ENCODE measurements around the gene ABAT.
"Not testable (repeated sequence)": the region's sequence is repeated elsewhere in the genome, so short reads cannot be mapped to it uniquely, and the experiment has no call there.

Gene ABAT

GRCh38 chr16:8782673-8783072 lies 108.3 kb downstream of the ABAT start:
- Histone ChIP-seq H3K36me3 (replicated peaks in 1 of 2; ENCODE audit: control insufficient read depth in 2 of 2, insufficient read depth in 2 of 2, low read length in 2 of 2) (peaks cover 0 to 50% of the 10 kb centered on the region in 2 donors), H3K4me1 (ENCODE audit: control insufficient read depth in 2 of 2, insufficient read depth in 1 of 2, low read depth in 1 of 2, low read length in 2 of 2) (no peaks in the 10 kb centered on the region), H3K9me3 (replicated peaks in 1 of 2; ENCODE audit: control insufficient read depth in 2 of 2, insufficient read depth in 1 of 2, low read depth in 1 of 2, low read length in 2 of 2) (no peaks in the 10 kb centered on the region), H3K79me1 (ENCODE audit: low read depth, low read length) (no peaks in the 10 kb centered on the region), H2BK15ac (ENCODE audit: low read length) (no peak overlapping the region), H3K27me3 (ENCODE audit: control insufficient read depth in 3 of 3, insufficient read depth in 3 of 3, low read depth in 1 of 3, low read length in 3 of 3) (no peaks in the 10 kb centered on the region), H2BK5ac (ENCODE audit: low read length) (no peak overlapping the region), H3K14ac (ENCODE audit: low read length) (no peak overlapping the region), H3K4me3 (ENCODE audit: low read length in 2 of 2) (no peak overlapping the region), H3K18ac (ENCODE audit: low read length) (no peak overlapping the region), H4K91ac (ENCODE audit: low read depth, low read length, poor library complexity) (no peak overlapping the region), H2AFZ (ENCODE audit: low read length) (no peak overlapping the region), H4K8ac (ENCODE audit: low read depth, low read length) (no peak overlapping the region), H3K27ac (replicated peaks; ENCODE audit: low read length) (no peak overlapping the region), H3K23ac (ENCODE audit: low read depth, low read length, poor library complexity) (no peak overlapping the region), H2BK12ac (ENCODE audit: low read length) (no peak overlapping the region), H3K4ac (ENCODE audit: low read length) (no peak overlapping the region), H3K9ac (ENCODE audit: low read depth, low read length, poor library complexity) (no peak overlapping the region), H3K4me2 (ENCODE audit: insufficient read depth, low read length, poor library complexity, severe bottlenecking) (no peak overlapping the region), H2AK5ac (ENCODE audit: low read depth, low read length) (no peak overlapping the region), H2BK120ac (ENCODE audit: low read depth, low read length) (no peak overlapping the region)
- WGBS, 2 donors (ENCODE audit: extremely low coverage in 2 of 2, insufficient read length in 2 of 2, insufficient replicate concordance in 1 of 2), result no CpG with 5 or more reads among the region's 6 CpGs
- no peak for DNase-seq (ENCODE audit: low spot score)

DNA sequence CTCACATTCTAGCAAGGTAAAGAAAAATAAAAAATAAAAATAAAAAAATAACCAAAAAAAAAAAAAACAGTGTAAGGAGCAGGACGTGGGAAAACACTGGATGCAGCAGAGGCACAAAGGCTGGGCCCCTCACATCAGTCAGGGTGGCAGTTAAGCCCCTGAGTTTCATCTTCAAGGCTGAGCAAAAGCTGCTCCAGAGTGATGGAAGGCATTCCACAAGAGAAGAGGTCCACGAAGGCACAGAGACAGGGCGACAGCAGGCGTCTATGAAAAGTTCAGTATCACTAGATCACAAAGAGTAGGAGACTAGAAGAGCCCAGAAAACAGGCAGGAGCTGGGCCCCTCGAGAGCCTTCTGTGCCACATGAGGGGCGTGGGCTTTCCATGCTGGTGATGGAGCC lies 111.0 kb downstream of the ABAT start:
- Histone ChIP-seq H3K9me3 (replicated peaks in 1 of 2; ENCODE audit: control insufficient read depth in 2 of 2, insufficient read depth in 1 of 2, low read depth in 1 of 2, low read length in 2 of 2) (no peaks in the 10 kb centered on the region), H3K23ac (ENCODE audit: low read depth, low read length, poor library complexity) (no peak overlapping the region), H3K4me2 (ENCODE audit: insufficient read depth, low read length, poor library complexity, severe bottlenecking) (no peak overlapping the region), H3K79me1 (ENCODE audit: low read depth, low read length) (no peaks in the 10 kb centered on the region), H4K8ac (ENCODE audit: low read depth, low read length) (no peak overlapping the region), H3K36me3 (replicated peaks in 1 of 2; ENCODE audit: control insufficient read depth in 2 of 2, insufficient read depth in 2 of 2, low read length in 2 of 2) (peaks cover 0 to 23% of the 10 kb centered on the region in 2 donors), H3K14ac (ENCODE audit: low read length) (no peak overlapping the region), H3K27ac (replicated peaks; ENCODE audit: low read length) (no peak overlapping the region), H2BK5ac (ENCODE audit: low read length) (no peak overlapping the region), H3K9ac (ENCODE audit: low read depth, low read length, poor library complexity) (no peak overlapping the region), H2BK120ac (ENCODE audit: low read depth, low read length) (no peak overlapping the region), H3K4me3 (ENCODE audit: low read length in 2 of 2) (no peak overlapping the region), H3K4me1 (ENCODE audit: control insufficient read depth in 2 of 2, insufficient read depth in 1 of 2, low read depth in 1 of 2, low read length in 2 of 2) (no peaks in the 10 kb centered on the region), H2AFZ (ENCODE audit: low read length) (no peak overlapping the region), H2BK12ac (ENCODE audit: low read length) (no peak overlapping the region), H3K27me3 (ENCODE audit: control insufficient read depth in 3 of 3, insufficient read depth in 3 of 3, low read depth in 1 of 3, low read length in 3 of 3) (no peaks in the 10 kb centered on the region), H3K18ac (ENCODE audit: low read length) (no peak overlapping the region), H3K4ac (ENCODE audit: low read length) (no peak overlapping the region), H2BK15ac (ENCODE audit: low read length) (no peak overlapping the region), H2AK5ac (ENCODE audit: low read depth, low read length) (no peak overlapping the region), H4K91ac (ENCODE audit: low read depth, low read length, poor library complexity) (no peak overlapping the region)
- no CpG with 5 or more reads among the region's 6 CpGs for WGBS, 2 donors (ENCODE audit: extremely low coverage in 2 of 2, insufficient read length in 2 of 2, insufficient replicate concordance in 1 of 2)
- no peak for DNase-seq (ENCODE audit: low spot score)

DNA sequence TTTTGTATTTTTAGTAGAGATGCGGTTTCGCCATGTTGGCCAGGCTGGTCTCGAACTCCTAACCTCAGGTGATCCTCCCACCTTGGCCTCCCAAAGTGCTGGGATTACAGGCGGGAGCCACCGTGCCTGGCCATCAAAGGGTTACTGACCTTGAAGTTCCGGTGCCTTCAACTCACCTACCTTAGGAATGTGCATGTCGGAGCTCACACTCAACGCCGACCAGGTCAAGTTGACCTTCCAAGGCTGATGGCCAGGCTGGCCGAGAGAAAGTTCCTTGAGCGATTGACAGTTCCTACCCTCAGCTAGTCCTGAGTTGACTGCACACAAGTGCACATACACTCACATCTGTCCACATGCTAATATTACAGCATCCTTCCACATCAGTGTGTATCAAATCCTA lies 111.9 kb downstream of the ABAT start:
- not testable (repeated sequence) for H3K4me3 ChIP-seq (ENCODE audit: low read length in 2 of 2); H3K79me1 ChIP-seq (ENCODE audit: low read depth, low read length); H3K4me1 ChIP-seq (ENCODE audit: control insufficient read depth in 2 of 2, insufficient read depth in 1 of 2, low read depth in 1 of 2, low read length in 2 of 2); H2BK15ac ChIP-seq (ENCODE audit: low read length); H3K4ac ChIP-seq (ENCODE audit: low read length); H2BK120ac ChIP-seq (ENCODE audit: low read depth, low read length); H4K8ac ChIP-seq (ENCODE audit: low read depth, low read length); H2AFZ ChIP-seq (ENCODE audit: low read length); H4K91ac ChIP-seq (ENCODE audit: low read depth, low read length, poor library complexity); DNase-seq (ENCODE audit: low spot score); H3K14ac ChIP-seq (ENCODE audit: low read length); H3K9ac ChIP-seq (ENCODE audit: low read depth, low read length, poor library complexity); H3K9me3 ChIP-seq (replicated peaks in 1 of 2; ENCODE audit: control insufficient read depth in 2 of 2, insufficient read depth in 1 of 2, low read depth in 1 of 2, low read length in 2 of 2); H2BK12ac ChIP-seq (ENCODE audit: low read length); H3K27ac ChIP-seq (replicated peaks; ENCODE audit: low read length); H2BK5ac ChIP-seq (ENCODE audit: low read length); H3K27me3 ChIP-seq (ENCODE audit: control insufficient read depth in 3 of 3, insufficient read depth in 3 of 3, low read depth in 1 of 3, low read length in 3 of 3); H2AK5ac ChIP-seq (ENCODE audit: low read depth, low read length); H3K4me2 ChIP-seq (ENCODE audit: insufficient read depth, low read length, poor library complexity, severe bottlenecking); H3K23ac ChIP-seq (ENCODE audit: low read depth, low read length, poor library complexity); H3K18ac ChIP-seq (ENCODE audit: low read length)
- no CpG with 5 or more reads among the region's 11 CpGs for WGBS, 2 donors (ENCODE audit: extremely low coverage in 2 of 2, insufficient read length in 2 of 2, insufficient replicate concordance in 1 of 2)
- H3K36me3 ChIP-seq (replicated peaks in 1 of 2; ENCODE audit: control insufficient read depth in 2 of 2, insufficient read depth in 2 of 2, low read length in 2 of 2), result peaks cover 0 to 14% of the 10 kb centered on the region in 2 donors

DNA sequence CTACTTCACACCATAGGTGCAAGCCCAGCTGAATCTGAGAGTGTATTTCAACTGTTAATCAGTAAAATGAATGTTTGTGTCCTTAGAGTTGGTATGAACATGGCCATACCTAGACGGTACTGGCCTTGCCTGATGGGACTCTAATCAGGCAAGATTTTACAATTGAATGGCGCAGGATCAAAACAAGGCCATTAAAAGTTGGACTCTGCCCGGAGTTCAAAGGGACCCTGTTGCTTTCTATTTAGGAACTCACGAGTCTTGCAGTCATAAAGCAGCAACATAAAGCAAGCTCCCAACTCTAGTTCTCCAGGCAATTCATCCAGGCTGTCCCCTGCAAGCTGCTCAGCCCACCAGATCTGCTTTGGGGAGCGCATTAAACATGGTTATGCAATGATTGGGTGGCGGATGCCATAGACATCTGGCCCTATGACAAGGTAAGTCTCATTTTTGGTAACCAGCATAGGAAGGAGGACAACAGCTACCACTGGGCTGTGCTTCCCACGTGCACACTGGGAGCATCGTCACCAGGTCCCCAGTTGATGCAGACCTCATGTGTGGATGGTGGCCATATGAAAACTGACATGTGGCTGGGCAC lies 114.3 kb downstream of the ABAT start:
- Histone ChIP-seq H3K79me1 (ENCODE audit: low read depth, low read length) (no peaks in the 10 kb centered on the region), H2BK120ac (ENCODE audit: low read depth, low read length) (no peak overlapping the region), H2BK12ac (ENCODE audit: low read length) (no peak overlapping the region), H3K4me2 (ENCODE audit: insufficient read depth, low read length, poor library complexity, severe bottlenecking) (no peak overlapping the region), H4K8ac (ENCODE audit: low read depth, low read length) (no peak overlapping the region), H3K36me3 (replicated peaks in 1 of 2; ENCODE audit: control insufficient read depth in 2 of 2, insufficient read depth in 2 of 2, low read length in 2 of 2) (no peaks in the 10 kb centered on the region), H3K9ac (ENCODE audit: low read depth, low read length, poor library complexity) (no peak overlapping the region), H3K18ac (ENCODE audit: low read length) (no peak overlapping the region), H2BK15ac (ENCODE audit: low read length) (no peak overlapping the region), H2AK5ac (ENCODE audit: low read depth, low read length) (no peak overlapping the region), H3K27ac (replicated peaks; ENCODE audit: low read length) (no peak overlapping the region), H3K27me3 (ENCODE audit: control insufficient read depth in 3 of 3, insufficient read depth in 3 of 3, low read depth in 1 of 3, low read length in 3 of 3) (no peaks in the 10 kb centered on the region), H3K14ac (ENCODE audit: low read length) (no peak overlapping the region), H4K91ac (ENCODE audit: low read depth, low read length, poor library complexity) (no peak overlapping the region), H3K9me3 (replicated peaks in 1 of 2; ENCODE audit: control insufficient read depth in 2 of 2, insufficient read depth in 1 of 2, low read depth in 1 of 2, low read length in 2 of 2) (peaks cover 0 to 6% of the 10 kb centered on the region in 2 donors), H3K23ac (ENCODE audit: low read depth, low read length, poor library complexity) (no peak overlapping the region), H3K4ac (ENCODE audit: low read length) (no peak overlapping the region), H3K4me1 (ENCODE audit: control insufficient read depth in 2 of 2, insufficient read depth in 1 of 2, low read depth in 1 of 2, low read length in 2 of 2) (no peaks in the 10 kb centered on the region), H2BK5ac (ENCODE audit: low read length) (no peak overlapping the region), H3K4me3 (ENCODE audit: low read length in 2 of 2) (no peak overlapping the region), H2AFZ (ENCODE audit: low read length) (no peak overlapping the region)
- no peak for DNase-seq (ENCODE audit: low spot score)
- WGBS, 2 donors (ENCODE audit: extremely low coverage in 2 of 2, insufficient read length in 2 of 2, insufficient replicate concordance in 1 of 2), result no CpG with 5 or more reads among the region's 8 CpGs
